Left lung (tissue), 10 donors: Measurements from ENCODE around the gene CCDC142. TPM values are rescaled to one million over a fixed set of nuclear protein-coding genes. Genes with fewer than 3 reads are reported as not detected.

Experiments used
- ATAC-seq: fragments of 200-7000 bp; cut with Tn5 transposase; one replicate; pipeline ENCODE4 v1.9.1; 2020; ENCODE audit warnings: moderate library complexity
- DNase-seq, 4 donors: peaks; one replicate each; pipeline ENCODE4 v3.0.0-alpha.2; 2013 to 2020
- H3K27ac ChIP-seq, 2 donors: fragments of 200-600 bp; sonication (generic) in 1 of 2; one replicate each; pipeline versions ENCODE4 v1.5.0 to v1.8.0; 2020 to 2021
- H3K27me3 ChIP-seq, 2 donors: fragments of 200-600 bp; sonication (generic) in 1 of 2; one replicate each; pipeline versions ENCODE4 v1.5.0 to v1.8.0; 2020 to 2021
- H3K36me3 ChIP-seq, 2 donors: fragments of 200-600 bp; sonication (generic) in 1 of 2; one replicate each; pipeline versions ENCODE4 v1.5.0 to v1.8.0; 2020 to 2021
- H3K4me1 ChIP-seq, 2 donors: fragments of 200-600 bp; one replicate each; pipeline ENCODE4 v1.8.0; 2021
- H3K4me3 ChIP-seq, 2 donors: fragments of 200-600 bp; sonication (generic) in 1 of 2; one replicate each; pipeline versions ENCODE4 v1.5.0 to v1.8.0; 2020 to 2021; ENCODE audit warnings: mild to moderate bottlenecking in 1 of 2
- H3K9me3 ChIP-seq, 2 donors: fragments of 200-600 bp; sonication (generic) in 1 of 2; one replicate each; pipeline versions ENCODE4 v1.5.0 to v1.8.0; 2020 to 2021
- CTCF ChIP-seq, 2 donors: fragments of 200-600 bp; sonication (generic) in 1 of 2; IDR thresholded peaks; one replicate each; pipeline versions ENCODE4 v1.5.0 to v1.8.0; 2021; ENCODE audit warnings: antibody characterized with exemption in 2 of 2
- intact Hi-C, 2 donors: fragments of 100-400 bp; cut with DNase I; formaldehyde crosslinking; loops; one replicate each; pipeline versions ENCODE4 v1.11.2 to v1.14.2; 2022
- polyA plus RNA-seq, 6 donors: library from polyadenylated mRNA; unstranded; fragments of 120-200 nt; gene quantifications; one replicate each; pipeline ENCODE4 v1.2.1, GENCODE V29; 2013; ENCODE audit not compliant: insufficient read length in 6 of 6
- total RNA-seq, 2 donors: library from RNA; stranded (reverse); fragmentation: NEBNext Ultra II Directional; extraction: Animal tissue kit (Norgen Biotek cat#: 25700); gene quantifications; one replicate each; pipeline ENCODE4 v1.2.1, GENCODE V29; 2021
- donor health status: DM: no; HTN: yes; CAD: no.
- donor health status: DM: no; HTN: no; CAD: no.

The CCDC142 gene
- total and polyA plus RNA-seq, 8 donors = 12.1 to 18.6 (median 17.3) TPM

DNA sequence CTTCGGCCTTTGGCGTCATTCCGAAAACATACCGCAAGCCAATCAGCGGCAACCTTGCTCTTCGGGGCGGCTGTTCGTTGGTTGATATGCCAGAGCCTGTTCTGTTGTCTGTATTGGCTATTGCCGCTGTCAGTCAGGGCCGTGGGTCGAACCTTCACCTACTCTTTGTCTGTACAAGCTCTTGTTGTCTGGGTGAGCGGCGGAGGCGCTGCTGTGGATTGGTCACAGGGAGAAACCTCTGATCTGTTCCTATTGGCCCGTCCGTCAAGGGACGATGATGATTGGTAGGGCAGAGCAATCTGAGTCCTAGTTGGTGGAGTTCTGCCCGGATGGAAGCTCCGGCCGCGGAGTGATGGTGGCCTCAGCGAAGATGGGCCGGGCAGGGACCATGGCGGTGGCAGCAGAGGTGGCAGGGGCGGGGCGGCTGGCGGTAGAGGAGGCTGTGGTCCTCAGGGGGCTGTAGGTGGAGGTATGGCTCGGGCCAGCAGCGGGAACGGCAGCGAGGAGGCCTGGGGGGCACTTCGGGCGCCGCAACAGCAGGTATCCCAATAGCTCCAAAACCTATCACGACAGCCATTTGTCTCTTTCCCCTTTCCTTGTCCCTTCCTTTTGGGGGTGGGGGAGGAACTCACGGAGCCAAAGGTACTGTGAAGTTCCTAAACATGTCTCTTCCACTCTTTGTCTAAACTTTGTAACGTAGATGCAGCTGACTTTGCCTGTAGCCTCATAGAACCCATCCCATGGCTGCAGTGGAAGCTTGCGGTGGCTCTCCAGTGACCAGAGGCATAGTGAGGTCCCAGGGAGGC is 24.5 kb downstream of the CCDC142 start, which contains the start of gene WBP1:
TSS of gene WBP1 (plus strand) at position 307 of the 806 bp plus-strand sequence. CDS start at position 472, 165 bp downstream.
- intact Hi-C loops = no loop called here
- peak within 1 kb of the TSS; percentile 88 to 97 for H3K27ac ChIP-seq
- peaks cover 0 to 25% of the 10 kb centered on the region in 2 donors for H3K36me3 ChIP-seq
- H3K4me3 ChIP-seq = peak within 1 kb of the TSS; percentile 74 to 80
- DNase-seq (peak; percentile 94 to 100 (median 100)), ATAC-seq (peak; percentile 91)
- TF ChIP-seq CTCF (IDR thresholded peaks at IDR 0.05) = no peak
- no peaks in the 10 kb centered on the region for H3K27me3 ChIP-seq
- peaks cover 19 to 44% of the 10 kb centered on the region in 2 donors for H3K4me1 ChIP-seq
- H3K9me3 ChIP-seq = no peaks in the 10 kb centered on the region

DNA sequence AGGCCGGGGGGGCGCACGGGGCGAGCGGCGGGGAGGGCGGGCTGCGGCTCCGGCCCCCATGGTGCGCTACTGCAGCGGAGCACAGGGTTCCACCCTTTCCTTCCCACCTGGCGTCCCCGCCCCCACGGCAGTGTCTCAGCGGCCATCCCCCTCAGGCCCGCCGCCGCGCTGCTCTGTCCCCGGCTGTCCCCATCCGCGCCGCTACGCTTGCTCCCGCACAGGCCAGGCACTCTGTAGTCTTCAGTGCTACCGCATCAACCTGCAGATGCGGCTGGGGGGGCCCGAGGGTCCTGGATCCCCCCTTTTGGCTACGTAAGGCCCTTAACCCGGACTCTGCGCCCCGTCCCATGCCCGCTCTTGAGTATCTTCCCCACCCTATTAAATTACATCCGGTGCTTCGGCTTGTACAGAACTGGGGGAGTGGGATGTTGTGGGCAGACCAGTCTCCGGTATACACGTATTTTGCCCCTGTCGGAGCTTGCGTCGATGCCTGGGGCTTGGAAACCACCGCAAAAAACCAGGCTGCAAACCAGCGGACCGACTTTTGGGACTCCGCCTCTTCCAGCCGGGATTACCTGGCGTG is 25.2 kb downstream of the CCDC142 start:
- peaks cover 0 to 20% of the 10 kb centered on the region in 2 donors for H3K36me3 ChIP-seq
- intact Hi-C loops = no loop called here
- no peaks in the 10 kb centered on the region for H3K9me3 ChIP-seq
- H3K27ac ChIP-seq = peak overlapping the region; percentile 88 to 97
- peak; percentile 64 for ATAC-seq
- DNase-seq = peak in 3 of 4 donors; percentile 72 to 92 (median 83)
- H3K27me3 ChIP-seq = no peaks in the 10 kb centered on the region
- TF ChIP-seq CTCF (IDR thresholded peaks at IDR 0.05) = no peak
- H3K4me3 ChIP-seq = peak overlapping the region; percentile 57 to 74
- peaks cover 19 to 40% of the 10 kb centered on the region in 2 donors for H3K4me1 ChIP-seq

DNA sequence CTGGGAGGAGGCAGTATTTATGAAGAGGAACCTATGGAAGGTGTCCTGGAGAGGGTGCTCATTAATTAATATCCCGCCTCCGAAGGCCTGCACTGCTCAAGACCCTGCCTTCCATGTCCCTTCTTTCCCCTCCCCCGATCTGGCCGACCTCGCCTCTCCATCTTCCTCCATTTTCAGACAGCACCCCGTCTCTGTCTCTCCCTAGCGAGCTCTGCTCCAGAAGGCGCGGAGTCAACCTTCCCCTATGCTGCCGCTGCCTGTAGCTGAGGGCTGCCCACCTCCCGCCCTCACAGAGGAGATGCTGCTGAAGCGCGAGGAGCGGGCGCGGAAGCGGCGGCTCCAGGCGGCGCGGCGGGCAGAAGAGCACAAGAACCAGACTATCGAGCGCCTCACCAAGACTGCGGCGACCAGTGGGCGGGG is 25.7 kb downstream of the CCDC142 start:
- Histone ChIP-seq H3K27me3 (no peaks in the 10 kb centered on the region), H3K4me1 (peaks cover 19 to 40% of the 10 kb centered on the region in 2 donors), H3K36me3 (peaks cover 0 to 15% of the 10 kb centered on the region in 2 donors), H3K4me3 (peak overlapping the region; percentile 57 to 74), H3K27ac (peak overlapping the region; percentile 88 to 97), H3K9me3 (no peaks in the 10 kb centered on the region)
- no peak for TF ChIP-seq CTCF (IDR thresholded peaks at IDR 0.05)
- DNase-seq (no peak), ATAC-seq (no peak)
- intact Hi-C loops = no loop called here

DNA sequence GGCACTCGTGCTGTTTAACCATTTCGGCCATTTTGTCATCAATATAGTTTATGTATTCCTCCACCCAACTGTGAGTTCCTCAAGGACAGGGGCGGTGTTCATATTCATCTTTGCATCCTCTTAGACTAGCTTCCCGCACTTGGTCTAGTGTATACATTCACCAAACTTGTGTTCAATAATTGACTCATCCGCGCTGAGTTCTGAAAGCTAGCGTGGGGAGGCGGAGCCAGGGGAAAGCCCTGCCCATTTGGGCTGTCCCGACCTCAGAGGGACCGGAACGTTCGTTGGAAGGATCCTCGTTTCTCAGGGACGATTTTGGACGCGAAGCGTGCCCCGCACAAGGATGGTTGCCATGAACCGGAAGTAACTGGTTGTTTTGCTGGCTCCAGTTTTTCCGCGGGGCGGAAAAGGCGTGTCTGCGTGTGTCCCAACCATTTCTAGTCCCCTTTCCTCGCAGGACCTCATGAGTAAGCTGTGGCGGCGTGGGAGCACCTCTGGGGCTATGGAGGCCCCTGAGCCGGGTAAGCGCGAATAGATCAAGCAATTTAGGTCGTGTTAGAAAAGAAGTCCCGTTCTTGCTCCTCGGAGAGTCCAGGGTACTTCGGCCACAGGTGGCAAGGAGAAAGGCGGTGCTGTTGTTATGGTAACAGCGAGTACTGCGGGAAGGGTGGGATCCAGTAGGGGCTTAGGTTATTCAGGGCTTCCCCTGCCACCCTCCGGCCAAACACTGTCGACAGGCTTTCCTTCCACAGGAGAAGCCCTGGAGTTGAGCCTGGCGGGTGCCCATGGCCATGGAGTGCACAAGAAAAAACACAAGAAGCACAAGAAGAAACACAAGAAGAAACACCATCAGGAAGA is 27.9 kb downstream of the CCDC142 start, which contains the start of gene INO80B:
TSS of gene INO80B (plus strand) at position 434 of the 858 bp plus-strand sequence. CDS start at position 464, 30 bp downstream.
- peak; percentile 94 to 98 (median 96) for DNase-seq
- no peaks in the 10 kb centered on the region for H3K36me3 ChIP-seq
- H3K27ac ChIP-seq = peak within 1 kb of the TSS; percentile 53 to 82
- intact Hi-C loops = no loop called here
- peak; percentile 71 for ATAC-seq
- H3K4me1 ChIP-seq = peaks cover 19 to 37% of the 10 kb centered on the region in 2 donors
- no peaks in the 10 kb centered on the region for H3K27me3 ChIP-seq
- no peaks in the 10 kb centered on the region for H3K9me3 ChIP-seq
- peak within 1 kb of the TSS; percentile 63 to 77 for H3K4me3 ChIP-seq
- TF ChIP-seq CTCF (IDR thresholded peaks at IDR 0.05) = no peak
